Skeletal muscle cell (primary cell): Measurements from ENCODE around the gene THBS3.
A peak's percentile ranks its signal among the peaks of the same experiment; 100 is the strongest.

Experiments used
- DNase-seq: peaks from one replicate; pipeline ENCODE4 v3.0.0-alpha.2; 2010; ENCODE audit warnings: low read depth
- H3K4me3 ChIP-seq: 2 replicates; pipeline ENCODE4 v1.5.1; 2011; ENCODE audit warnings: low read depth, mild to moderate bottlenecking, control low read depth, low read length, moderate library complexity

THBS3 gene

GRCh38 chr1:155179112-155180031 lies 28.3 kb downstream of the THBS3 start:
- no peak overlapping the region for H3K4me3 ChIP-seq
- no peak for DNase-seq

GRCh38 chr1:155178441-155179111 lies 29.1 kb downstream of the THBS3 start:
- H3K4me3 ChIP-seq: no peak overlapping the region

GRCh38 chr1:155177918-155178281 lies 29.8 kb downstream of the THBS3 start:
- DNase-seq: no peak
- no peak overlapping the region for H3K4me3 ChIP-seq

More at GRCh38 chr1:155178441-155179111, 29.1 kb downstream of the THBS3 start:
- no peak for DNase-seq

- DNase-seq: no peak
- H3K4me3 ChIP-seq: no peak overlapping the region
Measured at GRCh38 chr1:155177192-155177917, 30.3 kb downstream of the THBS3 start.

GRCh38 chr1:155176544-155177071 lies 31.1 kb downstream of the THBS3 start:
- DNase-seq: peak; percentile 15
- no peak overlapping the region for H3K4me3 ChIP-seq

GRCh38 chr1:155175927-155176371 lies 31.7 kb downstream of the THBS3 start:
- DNase-seq: no peak
- no peak overlapping the region for H3K4me3 ChIP-seq

- no peak for DNase-seq
- peak overlapping the region; percentile 95 for H3K4me3 ChIP-seq
Measured at GRCh38 chr1:155175281-155175926, 32.3 kb downstream of the THBS3 start.

- peak overlapping the region; percentile 95 for H3K4me3 ChIP-seq
- no peak for DNase-seq
Measured at GRCh38 chr1:155174324-155175280, 33.1 kb downstream of the THBS3 start.

- H3K4me3 ChIP-seq: peak within 1 kb of the TSS; percentile 95
- peak; percentile 15 for DNase-seq
Measured at GRCh38 chr1:155173478-155174323, 34.0 kb downstream of the THBS3 start, which contains the start of gene TRIM46. TSS of gene TRIM46 (plus strand) at chr1:155173849. CDS start at chr1:155173967, 118 bp downstream.

- DNase-seq: peak; percentile 81
- H3K4me3 ChIP-seq: peak within 1 kb of the TSS; percentile 95
Measured at GRCh38 chr1:155172732-155173477, 34.8 kb downstream of the THBS3 start, which contains the start of gene KRTCAP2. TSS of gene KRTCAP2 (minus strand) at chr1:155173304. CDS start at chr1:155173224, 80 bp downstream.

- H3K4me3 ChIP-seq: peak overlapping the region; percentile 95
- DNase-seq: no peak
Measured at GRCh38 chr1:155171836-155172731, 35.6 kb downstream of the THBS3 start.

GRCh38 chr1:155170806-155171205 lies 36.9 kb downstream of the THBS3 start:
- H3K4me3 ChIP-seq: no peak overlapping the region
- no peak for DNase-seq

GRCh38 chr1:155170101-155170785 lies 37.5 kb downstream of the THBS3 start:
- DNase-seq: no peak
- H3K4me3 ChIP-seq: no peak overlapping the region

GRCh38 chr1:155169541-155169940 lies 38.2 kb downstream of the THBS3 start:
- no peak overlapping the region for H3K4me3 ChIP-seq
- no peak for DNase-seq
